HG02678 (cell line): Measurements from ENCODE around the gene CYP39A1.

ENCODE experiments used
- ATAC-seq: cut with Tn5 transposase; IDR thresholded peaks from one replicate; pipeline ENCODE4 v1.9.1; 2021; ENCODE audit warnings: mild to moderate bottlenecking, moderate library complexity; ENCODE audit not compliant: unreplicated experiment

CYP39A1 gene

GRCh38 chr6:46652603-46653438 is at the start of gene CYP39A1, which contains the start of gene SLC25A27:
Gene CYP39A1 (minus strand): TSS chr6:46652818. CDS start chr6:46652582, 236 bp downstream.
Gene SLC25A27 (plus strand): TSS chr6:46652975. CDS start chr6:46653193, 218 bp downstream.
- ATAC-seq, result peak; percentile 100

GRCh38 chr6:46699970-46700369 is 47.4 kb upstream of the CYP39A1 start:
- ATAC-seq, result no peak

GRCh38 chr6:46690911-46691451 is 38.4 kb upstream of the CYP39A1 start:
- ATAC-seq, result no peak

- ATAC-seq, result no peak
Measured at GRCh38 chr6:46690141-46690755, 37.6 kb upstream of the CYP39A1 start.

- no peak for ATAC-seq
Measured at GRCh38 chr6:46689657-46690056, 37.0 kb upstream of the CYP39A1 start.

- no peak for ATAC-seq
Measured at GRCh38 chr6:46688966-46689335, 36.3 kb upstream of the CYP39A1 start.

GRCh38 chr6:46688117-46688965 is 35.7 kb upstream of the CYP39A1 start:
- no peak for ATAC-seq

- ATAC-seq, result no peak
Measured at GRCh38 chr6:46687619-46688097, 35.0 kb upstream of the CYP39A1 start, which contains the start of gene TDRD6. Gene TDRD6 (plus strand): TSS chr6:46687885. CDS start chr6:46688129, 244 bp downstream.

GRCh38 chr6:46684771-46685170 is 32.2 kb upstream of the CYP39A1 start:
- ATAC-seq, result no peak

GRCh38 chr6:46677314-46677654 is 24.7 kb upstream of the CYP39A1 start:
- no peak for ATAC-seq

- ATAC-seq, result no peak
Measured at GRCh38 chr6:46676604-46677313, 24.1 kb upstream of the CYP39A1 start.

GRCh38 chr6:46674410-46674809 is 21.8 kb upstream of the CYP39A1 start:
- no peak for ATAC-seq

- ATAC-seq, result no peak
Measured at GRCh38 chr6:46667377-46667776, 14.8 kb upstream of the CYP39A1 start.

- ATAC-seq, result no peak
Measured at GRCh38 chr6:46661483-46661882, 8.9 kb upstream of the CYP39A1 start.

- ATAC-seq, result no peak
Measured at GRCh38 chr6:46657642-46658041, 5.0 kb upstream of the CYP39A1 start.

GRCh38 chr6:46655803-46656202 is 3.2 kb upstream of the CYP39A1 start:
- no peak for ATAC-seq

- no peak for ATAC-seq
Measured at GRCh38 chr6:46653439-46654195, 999 bp upstream of the CYP39A1 start.

- ATAC-seq, result no peak
Measured at GRCh38 chr6:46652232-46652602, 401 bp downstream of the CYP39A1 start.

- no peak for ATAC-seq
Measured at GRCh38 chr6:46651816-46652215, 802 bp downstream of the CYP39A1 start.

- ATAC-seq, result no peak
Measured at GRCh38 chr6:46651006-46651405, 1.6 kb downstream of the CYP39A1 start.
